HepG2 (cell line): ENCODE measurements around the gene TMEM80.
A peak's percentile ranks its signal among the peaks of the same experiment; 100 is the strongest.

Experiments used
- ADNP ChIP-seq: sonication (generic); formaldehyde crosslinking; IDR thresholded peaks from 2 replicates; pipeline ENCODE4 v1.4.0; 2020; ENCODE audit warnings: missing genetic modification reagents
- ZNF891 ChIP-seq: sonication (generic); formaldehyde crosslinking; IDR thresholded peaks from 2 replicates; pipeline ENCODE4 v1.5.0; 2020; ENCODE audit warnings: mild to moderate bottlenecking, missing genetic modification reagents
- TF ChIP-seq, protein P1 (sequence below): sonication (generic); formaldehyde crosslinking; IDR thresholded peaks from 2 replicates; pipeline ENCODE4 v1.5.0; 2020; ENCODE audit warnings: mild to moderate bottlenecking, missing genetic modification reagents, moderate library complexity

DNA sequence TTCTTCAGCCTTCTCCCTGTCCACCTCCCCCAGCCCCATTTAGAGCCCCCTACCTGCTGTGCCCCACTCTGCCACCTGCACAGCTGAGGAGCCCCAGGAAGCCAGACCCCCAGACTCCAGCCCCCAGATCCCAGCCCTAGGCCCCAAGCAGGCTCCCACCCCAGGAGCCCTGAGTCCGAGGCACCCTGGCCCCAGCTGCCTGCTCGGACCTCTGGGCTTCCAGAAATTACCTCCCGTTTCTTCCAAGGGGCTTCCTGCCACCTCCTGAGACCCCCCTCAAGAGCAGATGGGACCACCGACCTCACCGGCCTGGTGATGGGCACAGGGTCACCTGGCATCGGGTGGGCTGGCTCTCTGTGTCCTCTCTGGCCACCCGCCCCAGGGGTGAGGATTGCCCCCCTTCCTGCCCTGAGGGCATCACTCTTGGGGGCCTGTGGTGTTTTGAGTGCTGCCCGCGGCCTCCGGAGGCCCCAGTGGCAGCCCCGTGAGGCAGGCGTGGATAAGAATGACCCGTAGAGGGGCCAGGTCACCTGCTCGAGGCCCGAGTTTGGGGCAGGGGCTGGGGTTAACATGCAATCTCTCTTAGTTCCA is 33.4 kb downstream of the TMEM80 start:
- TF ChIP-seq, protein P1, sequence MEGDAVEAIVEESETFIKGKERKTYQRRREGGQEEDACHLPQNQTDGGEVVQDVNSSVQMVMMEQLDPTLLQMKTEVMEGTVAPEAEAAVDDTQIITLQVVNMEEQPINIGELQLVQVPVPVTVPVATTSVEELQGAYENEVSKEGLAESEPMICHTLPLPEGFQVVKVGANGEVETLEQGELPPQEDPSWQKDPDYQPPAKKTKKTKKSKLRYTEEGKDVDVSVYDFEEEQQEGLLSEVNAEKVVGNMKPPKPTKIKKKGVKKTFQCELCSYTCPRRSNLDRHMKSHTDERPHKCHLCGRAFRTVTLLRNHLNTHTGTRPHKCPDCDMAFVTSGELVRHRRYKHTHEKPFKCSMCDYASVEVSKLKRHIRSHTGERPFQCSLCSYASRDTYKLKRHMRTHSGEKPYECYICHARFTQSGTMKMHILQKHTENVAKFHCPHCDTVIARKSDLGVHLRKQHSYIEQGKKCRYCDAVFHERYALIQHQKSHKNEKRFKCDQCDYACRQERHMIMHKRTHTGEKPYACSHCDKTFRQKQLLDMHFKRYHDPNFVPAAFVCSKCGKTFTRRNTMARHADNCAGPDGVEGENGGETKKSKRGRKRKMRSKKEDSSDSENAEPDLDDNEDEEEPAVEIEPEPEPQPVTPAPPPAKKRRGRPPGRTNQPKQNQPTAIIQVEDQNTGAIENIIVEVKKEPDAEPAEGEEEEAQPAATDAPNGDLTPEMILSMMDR (CRISPR knock-in tag): 0 out of 2 replicates have a peak, but pooled peaks have one; percentile 3
- TF ChIP-seq ADNP (no peak), ZNF891 (CRISPR knock-in tag) (no peak)
